OCI-M1 (cell line): ENCODE results near the gene TNFSF13.

Experiments used
- DNase-seq: peaks from one replicate; lab custom pipeline; 2025; lab: John Stamatoyannopoulos, UW

Gene TNFSF13, protein sequence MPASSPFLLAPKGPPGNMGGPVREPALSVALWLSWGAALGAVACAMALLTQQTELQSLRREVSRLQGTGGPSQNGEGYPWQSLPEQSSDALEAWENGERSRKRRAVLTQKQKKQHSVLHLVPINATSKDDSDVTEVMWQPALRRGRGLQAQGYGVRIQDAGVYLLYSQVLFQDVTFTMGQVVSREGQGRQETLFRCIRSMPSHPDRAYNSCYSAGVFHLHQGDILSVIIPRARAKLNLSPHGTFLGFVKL

DNA sequence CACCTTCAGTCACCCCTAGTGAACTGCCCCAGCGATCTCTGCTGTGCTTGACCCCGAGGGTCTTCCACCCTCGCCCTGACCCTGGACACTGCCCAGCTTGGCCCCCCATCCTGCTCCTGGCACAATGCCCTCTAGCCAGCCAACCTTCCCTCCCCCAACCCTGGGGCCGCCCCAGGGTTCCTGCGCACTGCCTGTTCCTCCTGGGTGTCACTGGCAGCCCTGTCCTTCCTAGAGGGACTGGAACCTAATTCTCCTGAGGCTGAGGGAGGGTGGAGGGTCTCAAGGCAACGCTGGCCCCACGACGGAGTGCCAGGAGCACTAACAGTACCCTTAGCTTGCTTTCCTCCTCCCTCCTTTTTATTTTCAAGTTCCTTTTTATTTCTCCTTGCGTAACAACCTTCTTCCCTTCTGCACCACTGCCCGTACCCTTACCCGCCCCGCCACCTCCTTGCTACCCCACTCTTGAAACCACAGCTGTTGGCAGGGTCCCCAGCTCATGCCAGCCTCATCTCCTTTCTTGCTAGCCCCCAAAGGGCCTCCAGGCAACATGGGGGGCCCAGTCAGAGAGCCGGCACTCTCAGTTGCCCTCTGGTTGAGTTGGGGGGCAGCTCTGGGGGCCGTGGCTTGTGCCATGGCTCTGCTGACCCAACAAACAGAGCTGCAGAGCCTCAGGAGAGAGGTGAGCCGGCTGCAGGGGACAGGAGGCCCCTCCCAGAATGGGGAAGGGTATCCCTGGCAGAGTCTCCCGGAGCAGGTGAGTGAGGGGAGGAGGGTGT, at the start of gene TNFSF13:
Gene TNFSF13, plus strand, starts transcription at position 207 of the 776 bp plus-strand sequence. Its CDS starts 290 bp downstream, at position 497.
- DNase-seq, result peak; percentile 61

DNA sequence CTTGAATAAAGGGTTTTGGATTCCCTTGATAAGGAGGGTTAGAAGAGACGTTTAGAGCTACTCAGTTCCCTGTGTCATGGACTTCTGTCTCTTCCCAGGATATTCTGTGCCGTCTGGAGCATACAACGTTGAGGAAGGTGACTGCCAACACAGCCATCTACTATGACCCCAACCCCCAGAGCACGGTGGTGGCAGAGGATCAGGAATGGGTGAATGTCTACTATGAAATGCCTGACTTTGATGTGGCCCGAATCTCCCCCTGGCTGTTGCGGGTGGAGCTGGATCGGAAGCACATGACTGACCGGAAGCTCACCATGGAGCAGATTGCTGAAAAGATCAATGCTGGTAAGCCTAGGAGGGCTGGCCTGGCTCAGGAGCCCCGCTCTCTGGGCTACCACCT, 49.7 kb upstream of the TNFSF13 start:
- no peak for DNase-seq

DNA sequence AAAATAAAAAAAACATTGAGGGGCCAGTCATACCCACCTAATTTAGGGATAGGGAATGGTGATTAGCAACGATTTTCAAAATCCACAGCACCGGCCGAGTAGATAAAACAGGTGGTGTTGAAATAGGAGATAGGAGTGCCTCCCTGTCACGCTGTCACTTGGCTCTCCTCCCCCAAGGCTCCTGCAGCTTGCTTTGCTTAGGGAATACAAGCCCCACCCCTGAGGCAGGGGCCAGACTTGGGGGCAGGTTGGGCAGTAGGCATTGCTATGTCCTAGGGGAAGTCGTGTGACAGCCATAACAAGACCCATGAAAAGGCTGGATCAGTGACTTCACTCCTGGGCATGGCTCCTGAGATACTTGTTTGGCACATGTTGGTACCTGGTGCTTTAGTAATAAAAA, 48.6 kb upstream of the TNFSF13 start:
- no peak for DNase-seq

DNA sequence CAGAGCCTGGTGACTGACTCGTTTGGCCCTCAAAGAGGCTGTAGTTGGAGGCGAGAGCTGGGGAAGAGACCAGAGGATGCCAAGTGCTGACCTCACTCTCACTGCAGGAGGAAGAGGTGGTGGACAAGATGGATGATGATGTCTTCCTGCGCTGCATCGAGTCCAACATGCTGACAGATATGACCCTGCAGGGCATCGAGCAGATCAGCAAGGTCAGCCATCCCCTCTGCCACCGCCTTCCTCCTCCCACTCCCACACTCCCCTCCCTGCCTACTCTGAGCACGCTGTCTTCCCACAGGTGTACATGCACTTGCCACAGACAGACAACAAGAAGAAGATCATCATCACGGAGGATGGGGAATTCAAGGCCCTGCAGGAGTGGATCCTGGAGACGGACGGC, 47.4 kb upstream of the TNFSF13 start:
- DNase-seq, result no peak

DNA sequence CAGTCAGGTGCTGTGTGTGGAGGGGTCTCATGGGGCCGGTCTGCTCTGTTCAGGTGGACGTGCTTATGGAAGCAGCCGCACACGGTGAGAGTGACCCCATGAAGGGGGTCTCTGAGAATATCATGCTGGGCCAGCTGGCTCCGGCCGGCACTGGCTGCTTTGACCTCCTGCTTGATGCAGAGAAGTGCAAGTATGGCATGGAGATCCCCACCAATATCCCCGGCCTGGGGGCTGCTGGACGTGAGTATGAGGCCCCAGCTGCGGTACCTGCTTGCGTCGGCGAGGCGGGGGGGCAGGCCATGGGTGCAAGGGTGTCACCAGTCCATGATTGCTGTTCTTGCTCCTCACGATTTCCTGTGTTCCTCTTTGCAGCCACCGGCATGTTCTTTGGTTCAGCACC, 46.4 kb upstream of the TNFSF13 start:
- DNase-seq, result no peak

DNA sequence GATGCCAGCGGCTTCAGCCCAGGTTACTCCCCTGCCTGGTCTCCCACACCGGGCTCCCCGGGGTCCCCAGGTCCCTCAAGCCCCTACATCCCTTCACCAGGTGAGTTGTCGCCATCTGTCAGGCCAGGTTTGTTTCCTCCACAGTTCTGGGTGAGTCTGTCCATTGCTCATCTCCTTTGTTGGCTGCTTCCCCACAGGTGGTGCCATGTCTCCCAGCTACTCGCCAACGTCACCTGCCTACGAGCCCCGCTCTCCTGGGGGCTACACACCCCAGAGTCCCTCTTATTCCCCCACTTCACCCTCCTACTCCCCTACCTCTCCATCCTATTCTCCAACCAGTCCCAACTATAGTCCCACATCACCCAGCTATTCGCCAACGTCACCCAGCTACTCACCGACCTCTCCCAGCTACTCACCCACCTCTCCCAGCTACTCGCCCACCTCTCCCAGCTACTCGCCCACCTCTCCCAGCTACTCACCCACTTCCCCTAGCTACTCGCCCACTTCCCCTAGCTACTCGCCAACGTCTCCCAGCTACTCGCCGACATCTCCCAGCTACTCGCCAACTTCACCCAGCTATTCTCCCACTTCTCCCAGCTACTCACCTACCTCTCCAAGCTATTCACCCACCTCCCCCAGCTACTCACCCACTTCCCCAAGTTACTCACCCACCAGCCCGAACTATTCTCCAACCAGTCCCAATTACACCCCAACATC, 45.6 kb upstream of the TNFSF13 start:
- DNase-seq, result no peak

DNA sequence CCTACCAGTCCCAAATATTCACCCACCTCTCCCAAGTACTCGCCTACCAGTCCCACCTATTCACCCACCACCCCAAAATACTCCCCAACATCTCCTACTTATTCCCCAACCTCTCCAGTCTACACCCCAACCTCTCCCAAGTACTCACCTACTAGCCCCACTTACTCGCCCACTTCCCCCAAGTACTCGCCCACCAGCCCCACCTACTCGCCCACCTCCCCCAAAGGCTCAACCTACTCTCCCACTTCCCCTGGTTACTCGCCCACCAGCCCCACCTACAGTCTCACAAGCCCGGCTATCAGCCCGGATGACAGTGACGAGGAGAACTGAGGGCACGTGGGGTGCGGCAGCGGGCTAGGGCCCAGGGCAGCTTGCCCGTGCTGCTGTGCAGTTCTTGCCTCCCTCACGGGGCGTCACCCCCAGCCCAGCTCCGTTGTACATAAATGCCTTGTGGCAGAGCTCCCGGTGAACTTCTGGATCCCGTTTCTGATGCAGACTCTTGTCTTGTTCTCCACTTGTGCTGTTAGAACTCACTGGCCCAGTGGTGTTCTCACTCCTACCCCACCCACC, 44.6 kb upstream of the TNFSF13 start:
- no peak for DNase-seq

DNA sequence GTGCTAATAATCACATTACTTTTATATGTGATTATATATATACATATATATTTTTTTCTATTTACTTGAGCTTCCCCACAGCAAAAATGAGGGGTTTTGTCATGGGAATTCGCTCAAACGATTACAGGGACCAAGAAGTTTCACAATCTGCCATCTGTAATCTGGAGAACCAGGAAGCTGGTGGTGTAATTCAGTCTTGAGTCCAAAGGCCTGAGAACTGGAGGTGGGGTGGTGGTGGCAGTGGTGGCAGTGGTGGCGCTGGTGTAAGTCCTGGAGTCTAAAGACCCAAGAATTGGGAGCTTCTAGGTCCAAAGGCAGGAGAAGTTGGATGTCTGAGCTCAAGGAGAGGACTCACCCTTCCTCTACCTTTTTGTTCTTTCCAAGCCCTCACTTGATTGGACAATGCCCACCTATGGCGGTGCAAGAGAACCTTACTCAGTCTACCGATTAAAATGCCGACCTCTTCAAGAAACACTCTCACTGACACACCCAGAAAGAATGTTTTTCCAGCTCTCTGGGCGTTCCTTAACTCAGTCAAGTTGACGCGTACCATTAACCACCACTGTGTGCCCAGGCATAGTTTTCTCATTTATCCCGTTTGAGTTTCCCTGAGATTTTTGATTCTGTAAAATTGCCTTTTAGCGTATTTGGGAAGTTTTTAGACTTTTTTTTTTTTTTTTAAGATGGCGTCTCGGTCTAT, 42.5 kb upstream of the TNFSF13 start:
- no peak for DNase-seq

DNA sequence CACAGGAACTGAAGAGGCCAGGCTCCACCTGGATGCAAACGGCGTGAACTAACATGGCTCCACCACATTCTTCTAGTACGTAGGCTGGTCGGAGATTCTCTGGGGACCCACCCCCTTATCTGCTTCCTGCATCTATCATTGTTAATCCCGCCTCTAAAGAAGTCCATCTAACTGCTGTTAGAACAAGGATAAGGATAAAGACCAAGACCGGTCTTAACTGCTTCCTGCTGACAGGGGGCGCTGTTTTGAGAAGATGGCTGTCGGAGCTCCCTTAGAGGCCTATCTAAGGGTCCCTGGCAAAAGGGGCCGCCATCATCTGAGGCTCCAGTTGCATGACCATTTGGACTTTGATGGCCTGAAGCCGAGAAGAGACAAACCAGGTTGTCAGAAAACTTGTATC, 35.5 kb upstream of the TNFSF13 start:
- DNase-seq, result peak; percentile 19

DNA sequence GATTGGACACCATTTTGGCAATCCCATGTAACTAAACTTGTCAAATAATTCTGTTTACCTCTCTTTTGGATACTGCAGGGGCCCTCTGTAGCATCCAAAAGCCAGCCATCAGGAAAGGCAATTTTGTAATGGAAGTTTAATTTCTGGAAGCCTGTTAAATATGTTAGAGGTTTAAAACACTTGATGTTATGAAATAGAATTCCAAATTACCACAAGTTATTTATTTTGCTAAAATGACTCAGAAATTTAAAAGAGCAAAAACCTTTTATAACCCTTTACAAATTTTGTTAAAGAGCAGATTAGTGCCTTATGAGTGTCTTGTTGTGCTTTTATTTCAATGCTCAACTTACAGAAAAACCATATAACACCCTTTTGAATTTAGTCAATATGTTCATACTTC, 29.7 kb upstream of the TNFSF13 start:
- DNase-seq, result no peak

DNA sequence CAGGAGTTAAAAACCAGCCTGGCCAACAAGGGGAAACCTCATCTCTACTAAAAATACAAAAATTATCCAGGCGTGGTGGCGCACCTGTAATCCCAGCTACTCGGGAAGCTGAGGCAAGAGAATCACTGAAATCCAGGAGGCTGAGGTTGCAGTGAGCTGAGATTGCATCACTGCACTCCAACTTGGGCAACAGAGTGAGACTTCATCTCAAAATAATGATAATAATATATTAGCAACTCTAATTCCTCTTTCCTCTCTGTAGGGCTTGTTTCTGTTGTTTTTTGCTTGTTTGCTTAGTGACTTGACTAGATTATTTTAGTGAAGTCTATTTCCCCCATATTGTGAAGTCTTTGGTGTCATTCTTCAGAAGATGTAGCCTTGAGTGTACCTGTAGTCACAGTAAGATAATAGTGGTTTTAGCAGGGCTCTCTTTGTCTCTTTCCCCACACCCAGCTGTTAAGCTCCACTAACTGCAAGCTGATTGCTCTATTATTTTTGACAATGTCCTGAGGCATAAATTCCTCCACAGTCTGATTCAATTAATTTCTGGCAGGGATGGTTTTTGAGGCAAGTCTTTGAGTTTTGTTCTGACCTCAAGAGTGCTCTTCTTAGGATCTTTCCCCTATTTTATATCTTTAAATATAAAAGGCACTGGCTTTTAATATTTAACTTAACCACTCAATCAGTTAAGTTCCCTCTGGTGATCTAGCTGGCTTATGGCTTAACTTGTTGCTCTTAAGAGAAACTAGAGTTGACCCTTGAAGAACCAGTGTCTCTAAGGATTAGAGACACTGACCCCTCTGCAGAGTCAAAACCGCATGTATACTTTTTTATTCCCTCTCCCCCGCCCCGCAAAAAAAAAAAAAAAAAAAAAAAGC, 28.3 kb upstream of the TNFSF13 start:
- DNase-seq, result no peak

DNA sequence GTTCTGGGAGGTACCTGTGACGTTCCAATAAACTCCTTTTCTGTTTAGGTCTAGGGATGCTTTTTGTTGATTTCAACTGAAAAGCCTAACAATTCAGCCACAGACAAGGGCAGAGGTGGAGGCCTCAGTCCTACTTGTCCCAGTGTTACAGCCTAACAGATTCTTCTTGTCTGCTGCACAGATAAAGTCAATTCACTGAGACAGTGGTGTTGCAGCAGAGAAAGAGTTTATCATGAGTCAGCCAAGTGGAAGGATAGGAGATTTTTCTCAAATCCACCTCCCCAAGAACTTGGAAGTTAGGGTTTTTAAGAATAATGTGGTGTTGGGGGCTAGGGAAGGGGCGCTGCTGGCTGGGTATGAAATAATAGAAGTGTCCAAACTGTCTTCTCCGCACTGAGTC, 20.5 kb upstream of the TNFSF13 start:
- no peak for DNase-seq

DNA sequence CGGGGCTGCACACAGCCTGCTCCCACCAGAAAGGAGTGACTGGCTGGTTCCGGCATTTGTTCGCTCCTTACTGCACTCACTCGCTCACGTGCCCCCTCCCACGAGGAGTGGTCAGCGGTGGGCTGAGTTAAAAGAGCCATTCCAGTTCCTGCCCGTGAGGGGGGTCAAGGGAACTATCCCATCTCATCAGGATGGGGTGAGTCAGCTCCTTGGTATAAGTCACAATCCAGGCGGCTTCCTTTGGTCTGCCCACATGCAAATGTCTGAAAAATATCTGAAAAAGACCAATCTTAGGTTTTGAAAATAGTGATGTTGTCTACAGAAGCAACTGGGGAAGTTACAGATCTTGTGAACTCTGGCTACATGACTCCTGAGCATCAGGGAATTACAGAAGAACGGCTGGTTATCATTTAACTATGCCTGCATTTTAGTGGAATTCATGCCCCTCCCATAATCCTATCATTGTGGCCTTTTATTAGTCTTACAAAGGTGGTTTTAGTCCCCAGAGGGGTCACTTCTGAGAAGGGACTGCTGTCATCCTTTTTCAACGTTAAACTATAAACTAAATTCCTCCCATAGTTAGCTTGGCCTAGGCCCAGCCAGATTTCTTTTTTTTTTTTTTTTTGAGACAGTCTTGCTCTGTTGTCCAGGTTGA, 19.5 kb upstream of the TNFSF13 start:
- no peak for DNase-seq

DNA sequence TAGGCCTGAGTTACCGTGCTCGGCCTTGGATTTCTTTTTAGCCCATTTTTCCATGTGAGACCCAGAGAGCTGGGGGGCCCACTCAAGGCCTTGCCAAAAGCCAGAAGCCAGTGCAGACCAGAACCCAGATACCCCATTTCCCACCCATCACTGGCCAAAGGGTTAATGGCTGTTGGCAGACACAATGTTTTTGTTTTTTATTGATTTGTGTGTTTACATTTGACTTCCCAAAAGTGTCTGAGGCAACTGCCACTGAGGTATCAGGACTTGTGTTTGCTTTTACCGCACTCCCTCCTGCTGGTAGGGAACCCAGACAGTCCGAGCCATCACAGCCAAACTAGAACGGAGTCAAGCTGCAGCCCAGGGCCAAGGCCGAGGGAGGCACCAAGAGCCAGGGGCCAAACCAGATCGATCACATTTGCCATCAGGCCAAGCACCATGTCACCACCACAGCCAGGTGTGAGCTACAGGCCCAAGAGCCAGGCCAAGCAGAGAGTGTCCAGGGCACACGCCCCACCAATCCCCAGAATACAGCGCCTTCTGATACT, 17.4 kb upstream of the TNFSF13 start:
- no peak for DNase-seq

DNA sequence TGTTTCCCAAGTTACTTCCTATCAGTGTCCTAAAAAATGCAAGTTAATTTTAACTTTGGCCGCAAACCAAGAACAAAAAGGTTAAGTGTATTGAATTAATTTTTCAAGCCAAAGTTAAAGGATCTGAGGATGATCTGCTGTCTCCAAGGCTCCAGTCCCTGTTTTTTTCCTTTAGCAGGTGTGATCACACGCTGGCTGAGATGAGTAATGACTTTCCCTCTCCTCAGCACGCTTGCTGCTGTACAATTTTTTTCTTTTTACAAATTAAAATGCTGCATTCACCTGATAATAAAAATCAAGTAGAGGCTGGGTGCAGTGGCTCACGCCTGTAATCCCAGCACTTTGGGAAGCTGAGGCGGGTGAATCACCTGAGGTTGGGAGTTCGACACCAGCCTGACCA, 13.6 kb upstream of the TNFSF13 start:
- no peak for DNase-seq

DNA sequence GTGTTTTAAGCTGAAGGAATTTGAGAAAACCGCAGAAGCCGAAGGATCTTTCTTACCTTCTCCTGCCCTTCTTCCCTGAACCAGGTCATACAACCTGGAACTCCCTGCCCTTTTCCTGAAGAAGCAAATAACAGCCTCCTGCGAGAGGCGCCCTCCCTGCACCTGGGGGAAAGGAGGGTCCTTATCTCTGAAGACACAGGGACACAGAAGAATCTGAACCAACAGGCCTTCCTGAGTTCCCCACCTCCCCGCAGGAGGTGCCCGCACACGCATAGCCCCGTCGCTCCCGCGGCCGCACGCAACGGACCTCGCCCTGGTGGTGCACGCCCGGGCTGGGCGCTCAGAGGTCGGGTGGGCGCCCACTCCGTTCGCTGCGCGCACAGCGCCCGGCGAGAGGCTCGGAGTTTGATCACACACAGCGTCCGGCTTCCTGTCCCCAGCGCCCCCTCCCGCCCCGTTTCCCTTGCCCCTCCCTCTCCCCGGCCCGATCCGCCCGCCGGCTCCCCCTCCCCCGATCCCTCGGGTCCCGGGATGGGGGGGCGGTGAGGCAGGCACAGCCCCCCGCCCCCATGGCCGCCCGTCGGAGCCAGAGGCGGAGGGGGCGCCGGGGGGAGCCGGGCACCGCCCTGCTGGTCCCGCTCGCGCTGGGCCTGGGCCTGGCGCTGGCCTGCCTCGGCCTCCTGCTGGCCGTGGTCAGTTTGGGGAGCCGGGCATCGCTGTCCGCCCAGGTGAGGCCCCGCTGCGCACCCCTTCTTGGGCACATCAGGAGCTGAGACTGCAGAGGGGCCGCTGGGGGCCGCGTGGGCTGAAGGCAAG, 9.8 kb upstream of the TNFSF13 start, which contains the start of gene TNFSF12:
Gene TNFSF12, plus strand, starts transcription at position 474 of the 816 bp plus-strand sequence. Its CDS starts 96 bp downstream, at position 570.
- no peak for DNase-seq

DNA sequence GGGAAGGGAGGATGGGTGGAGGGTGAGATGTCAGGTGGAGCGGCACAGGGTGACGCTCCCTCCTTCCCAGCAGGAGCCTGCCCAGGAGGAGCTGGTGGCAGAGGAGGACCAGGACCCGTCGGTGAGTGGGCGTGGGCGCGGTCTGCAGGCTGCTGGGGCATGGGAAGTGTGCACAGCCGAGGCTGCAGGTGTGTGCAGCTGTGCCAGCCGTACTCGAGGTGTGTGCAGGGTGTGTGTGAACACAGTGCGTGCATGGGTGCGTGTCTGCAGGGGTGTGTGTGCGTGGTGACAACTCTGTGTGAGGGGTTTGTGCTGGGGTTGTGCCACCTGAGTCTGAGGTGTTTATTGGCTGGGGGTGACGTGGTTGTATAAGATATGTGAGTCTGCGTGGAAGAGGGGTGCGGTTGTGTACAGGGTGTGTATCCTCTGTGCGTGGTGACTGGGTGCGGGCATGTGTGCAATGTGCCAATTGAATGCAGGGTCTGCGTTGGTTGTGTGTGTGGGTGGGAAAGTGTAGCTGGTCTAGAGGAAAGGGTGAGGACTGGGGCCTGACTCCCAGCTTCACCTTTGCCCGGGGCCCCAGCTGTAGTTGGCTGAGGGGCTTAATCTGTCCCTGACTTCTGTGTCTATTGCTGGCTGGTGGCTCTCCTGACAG, 9.0 kb upstream of the TNFSF13 start:
- DNase-seq, result no peak

DNA sequence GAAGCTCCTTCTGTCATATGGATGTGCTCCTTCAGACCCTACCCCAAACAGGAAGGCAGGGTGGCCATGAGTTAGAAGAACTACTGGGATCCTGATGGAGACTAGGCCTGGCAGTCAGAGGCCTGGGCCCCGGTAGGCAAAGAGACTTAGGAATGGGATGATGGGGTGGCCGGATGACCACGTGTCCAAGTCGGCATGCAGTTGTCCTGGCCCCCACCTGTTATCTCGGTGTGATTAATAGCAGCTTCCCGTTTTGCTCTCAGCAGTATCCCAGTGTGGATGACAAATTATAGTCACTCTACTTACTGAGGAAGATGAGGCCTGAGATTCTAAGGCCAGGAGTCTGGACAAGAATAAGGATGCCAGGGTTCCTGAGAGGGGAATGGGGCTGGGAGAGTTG, 8.2 kb upstream of the TNFSF13 start:
- DNase-seq, result no peak

DNA sequence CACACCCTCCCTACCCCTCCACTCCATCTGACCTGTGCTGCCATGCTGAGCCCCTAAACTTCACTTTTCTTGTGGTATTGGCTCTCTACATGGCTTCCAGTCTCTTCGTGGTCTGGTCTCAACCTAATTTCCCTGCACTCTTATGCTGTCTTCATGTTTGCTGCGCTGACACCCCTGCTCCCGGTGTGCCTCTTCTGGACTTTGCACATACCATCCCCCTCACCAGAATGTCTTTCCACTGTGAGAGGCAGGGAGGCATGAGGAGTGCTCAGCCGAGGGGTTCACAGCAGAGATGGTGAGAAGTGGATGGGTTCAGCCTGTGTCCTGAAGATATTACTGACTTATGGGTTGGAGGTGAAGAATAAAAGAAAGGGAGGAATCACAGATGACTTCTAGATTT, 7.2 kb upstream of the TNFSF13 start:
- no peak for DNase-seq
